CD4-positive, alpha-beta T cell treated with Interleukin-15 for 1 hour (primary cell): ENCODE data around the gene NLE1.
"Not testable (repeated sequence)": the region's sequence is repeated elsewhere in the genome, so short reads cannot be mapped to it uniquely, and the experiment has no call there.

Source experiments
- DNase-seq: peaks from one replicate; pipeline ENCODE4 v3.0.0-alpha.2; 2020

NLE1 gene

GRCh38 chr17:35141681-35142466, at the start of gene NLE1:
TSS of gene NLE1 (minus strand) at chr17:35142303. CDS start at chr17:35142275, 28 bp downstream.
- DNase-seq: peak; percentile 86

GRCh38 chr17:35191001-35191695, 49.0 kb upstream of the NLE1 start:
- DNase-seq: no peak

DNA sequence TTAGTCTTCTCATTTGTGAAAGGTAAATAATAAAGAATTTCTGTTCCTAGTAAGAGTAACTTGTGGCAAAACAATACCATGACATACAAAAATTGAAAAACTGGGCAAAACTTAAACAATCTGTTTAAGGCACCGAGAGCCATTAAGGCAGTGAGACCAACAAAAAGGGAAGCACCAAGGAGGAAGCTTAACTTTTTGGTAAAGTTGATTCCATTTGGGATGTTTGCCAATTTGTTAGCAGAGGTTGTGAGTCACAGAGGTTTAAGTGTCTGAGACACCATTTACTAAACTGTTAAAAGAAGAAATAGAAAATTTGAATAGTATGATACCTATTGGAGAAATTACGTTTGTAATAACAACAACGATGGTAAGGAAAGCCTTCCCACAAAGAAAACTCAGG, 47.2 kb upstream of the NLE1 start:
- DNase-seq: no peak

GRCh38 chr17:35188111-35188510, 46.0 kb upstream of the NLE1 start:
- no peak for DNase-seq

- DNase-seq: no peak
Observed at GRCh38 chr17:35187481-35187880, 45.4 kb upstream of the NLE1 start.

- no peak for DNase-seq
Observed at GRCh38 chr17:35185849-35186248, 43.7 kb upstream of the NLE1 start.

- DNase-seq: no peak
Observed at GRCh38 chr17:35184274-35184673, 42.2 kb upstream of the NLE1 start.

- DNase-seq: no peak
Observed at GRCh38 chr17:35183332-35183731, 41.2 kb upstream of the NLE1 start.

DNA sequence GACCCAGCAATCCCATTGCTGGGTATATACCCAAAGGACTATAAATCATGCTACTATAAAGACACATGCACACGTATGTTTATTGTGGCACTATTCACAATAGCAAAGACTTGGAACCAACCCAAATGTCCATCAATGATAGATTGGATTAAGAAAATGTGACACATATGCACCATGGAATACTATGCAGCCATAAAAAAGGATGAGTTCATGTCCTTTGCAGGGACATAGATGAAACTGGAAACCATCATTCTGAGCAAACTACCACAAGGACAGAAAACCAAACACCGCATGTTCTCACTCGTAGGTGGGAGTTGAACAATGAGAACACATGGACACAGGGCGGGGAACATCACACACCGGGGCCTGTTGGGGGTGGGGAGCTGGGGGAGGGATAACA, 37.3 kb upstream of the NLE1 start:
- not testable (repeated sequence) for DNase-seq

- DNase-seq: no peak
Observed at GRCh38 chr17:35176897-35177296, 34.8 kb upstream of the NLE1 start.

DNA sequence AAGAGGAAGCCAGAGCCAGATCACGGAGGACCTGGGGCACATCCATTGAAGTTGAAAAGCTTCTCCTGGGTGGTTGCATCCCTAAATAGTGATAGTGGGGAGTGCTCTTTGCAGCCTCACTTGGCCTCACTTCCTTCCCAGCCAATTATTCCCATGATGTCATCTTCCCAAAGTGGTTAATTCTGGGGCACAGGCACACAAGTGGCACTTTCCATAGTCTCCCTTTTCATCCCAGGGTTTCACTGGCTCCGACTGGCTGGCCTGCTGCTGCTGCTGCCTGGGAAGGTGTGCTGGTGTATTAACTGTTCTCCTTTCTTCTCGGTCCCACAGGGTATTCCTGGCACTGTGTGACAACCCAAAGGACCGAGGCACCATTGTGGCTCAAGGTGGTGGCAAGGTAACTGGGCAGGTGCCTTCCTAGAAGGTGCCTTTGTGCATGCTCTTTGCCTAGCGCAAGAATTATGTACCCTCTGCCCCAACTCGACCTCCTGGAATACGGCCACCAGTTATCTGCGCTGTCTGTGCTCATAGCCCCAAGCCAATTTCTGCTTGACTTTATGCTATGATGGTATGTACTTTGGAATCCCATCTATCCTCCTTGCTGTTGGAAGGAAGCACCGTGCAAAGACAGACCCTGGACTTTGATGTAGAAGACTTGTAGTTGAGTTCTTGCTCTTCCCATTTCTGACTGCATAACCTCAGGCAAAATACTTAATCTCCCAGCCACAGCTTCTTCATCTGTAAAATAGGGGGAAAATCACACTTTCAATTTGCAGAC, 33.7 kb upstream of the NLE1 start:
- DNase-seq: no peak

DNA sequence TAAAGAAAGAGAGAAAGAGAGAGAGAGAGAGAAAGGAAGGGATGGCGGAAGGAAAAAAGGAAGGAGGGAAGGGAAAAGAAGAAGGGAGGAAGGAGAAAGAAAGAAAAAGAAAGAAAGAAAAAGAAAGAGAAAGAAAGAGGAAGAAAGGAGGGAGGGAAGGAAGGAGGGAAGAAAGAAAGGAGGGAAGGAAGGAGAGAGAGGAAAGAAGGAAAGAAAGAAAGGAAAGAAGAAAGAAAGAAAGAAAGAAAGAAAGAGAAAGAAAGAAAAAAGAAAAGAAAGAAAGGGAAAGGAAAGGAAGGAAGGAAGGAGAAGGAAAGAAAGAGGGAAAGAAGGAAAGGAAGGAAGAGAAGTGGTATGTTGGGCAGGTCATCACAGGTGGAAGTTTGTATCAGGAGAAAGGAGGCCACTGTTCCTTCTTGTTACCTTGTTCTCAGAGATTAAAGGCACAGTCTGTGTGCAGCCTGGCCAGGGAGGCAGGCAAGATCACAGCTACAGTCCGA, 32.8 kb upstream of the NLE1 start:
- no peak for DNase-seq

DNA sequence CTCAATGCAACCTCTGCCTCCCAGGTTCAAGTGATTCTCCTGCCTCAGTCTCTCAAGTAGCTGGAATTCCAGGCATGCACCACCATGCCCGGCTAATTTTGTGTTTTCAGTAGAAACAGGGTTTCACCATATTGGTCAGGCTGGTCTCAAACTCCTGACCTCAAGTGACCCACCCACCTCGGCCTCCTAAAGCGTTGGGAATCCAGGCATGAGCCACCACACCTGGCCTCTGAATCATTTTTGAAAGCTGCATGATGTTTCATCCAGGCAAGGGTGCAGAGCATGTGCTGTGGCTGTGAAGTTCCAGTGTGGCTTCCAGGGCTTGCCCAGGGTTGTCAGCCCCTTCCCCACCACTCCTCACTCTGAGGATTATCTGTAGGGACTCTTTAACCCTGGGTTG, 30.2 kb upstream of the NLE1 start:
- not testable (repeated sequence) for DNase-seq

DNA sequence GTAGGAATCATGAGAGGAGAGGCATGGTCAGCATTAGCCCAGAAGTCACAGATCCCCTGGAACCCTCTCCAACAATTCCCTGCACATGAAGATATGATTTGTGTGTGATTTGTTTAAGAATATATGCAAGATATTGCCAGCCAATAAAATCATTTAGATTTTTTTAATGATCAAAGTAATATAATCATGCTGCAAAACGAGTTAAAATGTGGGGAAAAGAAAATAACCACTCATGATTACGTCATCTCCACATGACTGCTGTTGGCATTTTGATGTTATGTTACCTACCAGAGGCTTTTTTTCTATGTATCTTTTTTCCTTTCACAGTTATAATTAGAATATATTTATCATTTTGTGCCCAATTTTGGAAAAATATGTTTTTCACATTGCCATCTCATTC, 29.7 kb upstream of the NLE1 start:
- DNase-seq: no peak

GRCh38 chr17:35170968-35171771, 29.1 kb upstream of the NLE1 start:
- DNase-seq: no peak

DNA sequence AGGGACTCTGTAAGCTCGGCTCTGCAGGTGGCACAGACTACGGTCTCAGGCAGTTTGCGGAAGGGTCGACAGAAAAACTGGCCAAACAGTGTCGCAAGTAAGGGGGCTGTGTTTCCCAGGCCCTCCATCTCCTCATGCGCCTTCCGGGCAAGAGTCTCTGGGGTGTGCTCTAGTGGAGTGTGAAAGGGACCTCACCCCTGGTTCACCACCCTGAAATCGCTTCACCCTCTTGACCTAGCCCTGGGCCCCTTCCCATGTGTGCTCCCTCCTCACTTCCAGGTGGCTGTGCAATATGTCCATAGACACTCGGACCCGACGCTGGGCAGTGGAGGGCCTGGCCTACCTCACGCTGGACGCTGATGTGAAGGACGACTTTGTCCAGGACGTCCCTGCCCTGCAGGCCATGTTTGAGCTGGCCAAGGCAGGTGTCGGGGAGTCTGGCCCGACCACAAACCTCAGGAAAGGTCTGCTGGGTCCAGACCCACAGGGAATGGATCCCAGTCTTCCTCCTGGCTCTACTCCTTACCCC, 27.8 kb upstream of the NLE1 start:
- DNase-seq: no peak

DNA sequence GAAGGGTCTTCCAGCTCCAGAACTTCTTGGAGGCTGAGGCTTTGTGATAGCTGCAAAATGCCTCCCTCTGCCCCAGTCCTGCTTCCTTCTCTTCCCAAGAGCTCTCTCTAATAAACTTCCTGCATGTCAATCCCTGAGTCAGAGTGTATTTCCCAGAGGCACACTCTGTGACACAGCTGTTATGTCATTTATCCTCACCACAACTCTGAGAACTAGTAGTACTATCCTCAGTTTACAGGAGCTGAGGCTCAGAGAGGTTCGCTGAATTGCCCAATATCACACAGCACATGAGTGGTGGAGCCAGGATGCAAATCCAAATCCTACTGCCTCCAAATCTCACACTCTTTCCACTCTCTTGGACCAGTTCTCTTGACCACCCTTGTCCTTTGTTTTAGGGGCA, 25.6 kb upstream of the NLE1 start:
- DNase-seq: no peak

- DNase-seq: no peak
Observed at GRCh38 chr17:35167046-35167445, 24.9 kb upstream of the NLE1 start.

GRCh38 chr17:35166526-35166925, 24.4 kb upstream of the NLE1 start:
- no peak for DNase-seq

DNA sequence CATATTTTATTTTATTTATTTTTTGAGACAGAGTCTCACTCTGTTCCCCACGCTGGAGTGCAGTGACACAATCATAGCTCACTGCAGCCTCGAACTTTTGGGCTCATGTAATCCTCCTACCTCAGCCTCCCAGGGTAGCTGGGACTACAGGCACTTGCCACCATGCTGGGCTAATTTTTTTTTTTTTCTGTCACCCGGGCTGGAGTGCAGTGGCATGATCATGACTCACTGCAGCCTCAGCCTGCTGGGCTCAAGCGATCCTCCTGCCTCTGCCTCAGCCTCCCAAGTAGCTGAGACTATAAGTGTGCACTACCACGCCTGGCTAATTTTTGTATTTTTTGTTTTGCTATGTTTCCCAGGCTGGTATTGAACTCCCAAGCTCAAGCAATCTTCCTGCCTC, 22.6 kb upstream of the NLE1 start:
- no peak for DNase-seq

DNA sequence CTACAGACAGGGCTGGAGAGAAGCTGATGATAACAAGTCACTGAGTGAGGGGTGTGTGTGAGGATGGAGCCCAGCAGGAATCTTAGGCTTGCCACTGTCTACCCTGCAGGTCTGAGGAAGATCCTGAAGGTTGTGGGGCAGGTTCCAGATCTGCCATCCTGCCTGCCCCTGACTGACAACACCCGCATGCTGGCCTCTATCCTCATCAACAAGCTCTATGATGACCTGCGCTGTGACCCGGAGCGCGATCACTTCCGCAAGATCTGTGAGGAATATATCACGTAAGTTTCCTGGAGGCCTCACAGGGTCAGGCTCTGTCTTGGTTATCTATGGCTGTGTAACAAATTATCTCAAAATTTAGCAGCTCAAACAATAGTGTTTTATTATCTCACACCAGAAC, 21.8 kb upstream of the NLE1 start:
- DNase-seq: no peak

GRCh38 chr17:35162755-35163154, 20.7 kb upstream of the NLE1 start:
- DNase-seq: no peak
